ENCODE results near the gene CACNA2D1. TPM values are rescaled to one million over a fixed set of nuclear protein-coding genes. Genes with fewer than 3 reads are reported as not detected.

The CACNA2D1 gene
- total and polyA plus RNA-seq, 8 donors, result 10.7 to 20.8 (median 16.6) TPM

GRCh38 chr7:82417898-82418297 is 25.7 kb downstream of the CACNA2D1 start:
- H3K27me3 ChIP-seq, result no peaks in the 10 kb centered on the region
- intact Hi-C loops (cut with DNase I), result no loop called here
- H3K4me3 ChIP-seq, result no peak overlapping the region
- TF ChIP-seq CTCF (IDR thresholded peaks at IDR 0.05), result no peak
- no peaks in the 10 kb centered on the region for H3K9me3 ChIP-seq
- H3K36me3 ChIP-seq, result no peaks in the 10 kb centered on the region
- no peak for DNase-seq
- no peak overlapping the region for H3K27ac ChIP-seq
- no peaks in the 10 kb centered on the region for H3K4me1 ChIP-seq
- no peak for ATAC-seq

DNA sequence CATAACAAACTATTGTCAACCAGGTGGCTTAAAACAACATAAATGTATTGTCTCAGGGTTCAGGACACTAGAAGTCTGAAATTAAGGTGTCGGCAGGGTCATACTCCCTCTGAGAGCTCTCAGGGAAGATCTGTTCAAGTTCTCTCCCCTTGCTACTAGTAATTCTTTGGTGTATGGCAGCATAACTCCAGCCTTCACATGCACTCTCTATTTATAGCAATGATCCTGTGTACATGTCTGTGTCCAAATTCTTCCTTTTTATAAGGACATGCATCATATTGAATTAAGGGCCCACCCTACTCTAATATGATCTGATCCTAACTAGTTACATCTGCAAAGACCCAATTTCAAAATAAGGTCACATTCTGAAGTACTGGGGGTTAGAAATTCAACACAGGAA is 27.2 kb downstream of the CACNA2D1 start:
- H3K27ac ChIP-seq, result no peak overlapping the region
- H3K9me3 ChIP-seq, result no peaks in the 10 kb centered on the region
- TF ChIP-seq CTCF (IDR thresholded peaks at IDR 0.05), result no peak
- H3K4me1 ChIP-seq, result no peaks in the 10 kb centered on the region
- H3K27me3 ChIP-seq, result no peaks in the 10 kb centered on the region
- intact Hi-C loops (cut with DNase I), result no loop called here
- ATAC-seq (no peak), DNase-seq (no peak)
- H3K4me3 ChIP-seq, result no peak overlapping the region
- H3K36me3 ChIP-seq, result no peaks in the 10 kb centered on the region

DNA sequence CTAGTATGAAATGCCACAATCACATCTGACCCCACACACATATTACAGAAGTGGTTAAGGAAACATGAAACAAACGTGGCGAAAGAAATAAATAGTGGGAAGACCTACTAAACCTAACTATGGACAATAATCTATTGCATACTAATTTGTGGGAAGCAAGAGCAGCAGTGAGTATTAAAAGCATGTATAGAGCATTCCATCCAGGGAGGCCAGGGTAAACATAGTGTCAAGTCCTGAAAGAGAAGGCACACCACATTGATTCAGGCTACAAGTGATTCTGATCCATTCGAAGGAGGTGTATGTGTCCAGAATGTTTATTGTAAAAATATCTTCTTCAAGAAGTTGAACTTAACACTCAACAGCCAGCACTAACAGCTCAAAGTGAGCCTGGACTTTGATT is 29.2 kb downstream of the CACNA2D1 start:
- DNase-seq (no peak), ATAC-seq (no peak)
- intact Hi-C loops (cut with DNase I), result no loop called here
- H3K4me3 ChIP-seq, result no peak overlapping the region
- H3K36me3 ChIP-seq, result no peaks in the 10 kb centered on the region
- no peaks in the 10 kb centered on the region for H3K27me3 ChIP-seq
- no peaks in the 10 kb centered on the region for H3K4me1 ChIP-seq
- no peak overlapping the region for H3K27ac ChIP-seq
- H3K9me3 ChIP-seq, result no peaks in the 10 kb centered on the region
- no peak for TF ChIP-seq CTCF (IDR thresholded peaks at IDR 0.05)

DNA sequence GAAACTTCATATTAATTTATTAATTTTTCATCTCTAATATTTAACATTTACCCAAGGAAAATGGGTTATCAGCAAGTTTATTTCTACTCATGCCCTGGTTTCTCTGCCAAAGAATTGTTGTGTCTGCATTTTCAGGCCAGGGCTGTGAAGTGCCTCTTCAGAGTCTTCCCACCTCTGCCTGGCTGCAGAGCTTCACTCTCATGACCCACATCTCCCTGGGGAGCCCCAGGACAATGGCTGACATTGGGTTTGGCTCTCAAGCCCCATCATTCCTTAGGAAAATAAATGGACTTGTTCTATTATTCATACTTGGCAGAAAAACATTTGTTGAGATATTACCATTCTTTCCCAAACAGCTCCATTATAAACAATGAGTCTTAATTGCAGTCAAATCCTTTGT is 30.3 kb downstream of the CACNA2D1 start:
- H3K27ac ChIP-seq, result no peak overlapping the region
- intact Hi-C loops (cut with DNase I), result no loop called here
- DNase-seq (no peak), ATAC-seq (no peak)
- H3K4me3 ChIP-seq, result no peak overlapping the region
- no peaks in the 10 kb centered on the region for H3K9me3 ChIP-seq
- H3K36me3 ChIP-seq, result no peaks in the 10 kb centered on the region
- H3K4me1 ChIP-seq, result no peaks in the 10 kb centered on the region
- no peak for TF ChIP-seq CTCF (IDR thresholded peaks at IDR 0.05)
- no peaks in the 10 kb centered on the region for H3K27me3 ChIP-seq

GRCh38 chr7:82411732-82412131 is 31.8 kb downstream of the CACNA2D1 start:
- intact Hi-C loops (cut with DNase I), result no loop called here
- no peaks in the 10 kb centered on the region for H3K9me3 ChIP-seq
- DNase-seq, result no peak
- TF ChIP-seq CTCF (IDR thresholded peaks at IDR 0.05), result no peak
- H3K4me3 ChIP-seq, result no peak overlapping the region
- no peak for ATAC-seq
- H3K27ac ChIP-seq, result no peak overlapping the region
- no peaks in the 10 kb centered on the region for H3K27me3 ChIP-seq
- H3K4me1 ChIP-seq, result no peaks in the 10 kb centered on the region
- H3K36me3 ChIP-seq, result no peaks in the 10 kb centered on the region
